ENCODE results near the gene CNKSR2.

DNA sequence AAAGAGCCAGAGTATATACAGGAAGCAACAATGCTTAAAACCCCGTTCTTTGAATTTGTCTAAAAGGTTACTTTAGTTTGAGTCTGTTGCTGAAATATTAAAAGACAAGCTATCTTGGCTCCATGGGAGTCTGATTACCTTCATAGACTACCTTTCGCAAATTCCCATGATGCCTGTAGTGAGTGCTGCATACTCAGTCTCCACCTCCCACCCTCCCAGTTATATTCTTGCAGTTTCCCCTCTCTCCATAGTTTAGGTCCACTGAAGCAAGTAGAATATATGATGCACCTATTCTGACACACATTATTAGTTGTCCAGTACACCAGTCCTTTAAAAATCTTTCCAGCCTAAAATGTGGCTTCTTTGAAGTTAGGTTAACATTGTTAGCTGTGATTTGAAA, 2.4 kb downstream of the CNKSR2 start:
- TF ChIP-seq, protein P1, sequence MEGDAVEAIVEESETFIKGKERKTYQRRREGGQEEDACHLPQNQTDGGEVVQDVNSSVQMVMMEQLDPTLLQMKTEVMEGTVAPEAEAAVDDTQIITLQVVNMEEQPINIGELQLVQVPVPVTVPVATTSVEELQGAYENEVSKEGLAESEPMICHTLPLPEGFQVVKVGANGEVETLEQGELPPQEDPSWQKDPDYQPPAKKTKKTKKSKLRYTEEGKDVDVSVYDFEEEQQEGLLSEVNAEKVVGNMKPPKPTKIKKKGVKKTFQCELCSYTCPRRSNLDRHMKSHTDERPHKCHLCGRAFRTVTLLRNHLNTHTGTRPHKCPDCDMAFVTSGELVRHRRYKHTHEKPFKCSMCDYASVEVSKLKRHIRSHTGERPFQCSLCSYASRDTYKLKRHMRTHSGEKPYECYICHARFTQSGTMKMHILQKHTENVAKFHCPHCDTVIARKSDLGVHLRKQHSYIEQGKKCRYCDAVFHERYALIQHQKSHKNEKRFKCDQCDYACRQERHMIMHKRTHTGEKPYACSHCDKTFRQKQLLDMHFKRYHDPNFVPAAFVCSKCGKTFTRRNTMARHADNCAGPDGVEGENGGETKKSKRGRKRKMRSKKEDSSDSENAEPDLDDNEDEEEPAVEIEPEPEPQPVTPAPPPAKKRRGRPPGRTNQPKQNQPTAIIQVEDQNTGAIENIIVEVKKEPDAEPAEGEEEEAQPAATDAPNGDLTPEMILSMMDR (IDR thresholded peaks at IDR 0.05), result no peak
- no peak for TF ChIP-seq POLR2A (IDR thresholded peaks at IDR 0.05)

Data from uterus (tissue), 2 donors.